DOHH2 (cell line): ENCODE measurements around the gene AKAP10.

Source experiments
- H3F3A ChIP-seq: fragments of 200-600 bp; sonication (generic), shearing (Covaris generic); 2 replicates; pipeline ENCODE4 v1.6.0; 2016; ENCODE audit warnings: antibody characterized with exemption, mild to moderate bottlenecking; ENCODE audit not compliant: control insufficient read depth, insufficient read depth
- H3K27ac ChIP-seq: fragments of 200-600 bp; sonication (generic); 2 replicates; pipeline ENCODE4 v1.5.1; 2014; ENCODE audit warnings: low read depth, mild to moderate bottlenecking, low read length, moderate library complexity
- H3K27me3 ChIP-seq: fragments of 200-600 bp; sonication (generic); 2 replicates; pipeline ENCODE4 v1.6.1; 2014; ENCODE audit warnings: mild to moderate bottlenecking, low read length, mixed read lengths; ENCODE audit not compliant: control insufficient read depth
- H3K36me3 ChIP-seq: fragments of 200-600 bp; sonication (generic); 2 replicates; pipeline ENCODE4 v1.6.1; 2014; ENCODE audit warnings: mild to moderate bottlenecking, low read length, moderate library complexity, mixed read lengths; ENCODE audit not compliant: control insufficient read depth
- H3K4me1 ChIP-seq: fragments of 200-600 bp; sonication (generic); 2 replicates; pipeline ENCODE4 v1.6.1; 2014; ENCODE audit warnings: mild to moderate bottlenecking, low read length, mixed read lengths; ENCODE audit not compliant: control insufficient read depth
- H3K4me2 ChIP-seq: fragments of 200-600 bp; sonication (generic); 2 replicates; pipeline ENCODE4 v1.6.0; 2014; ENCODE audit warnings: mild to moderate bottlenecking, low read length, moderate library complexity
- H3K4me3 ChIP-seq: fragments of 200-600 bp; sonication (generic); 2 replicates; pipeline ENCODE4 v1.5.1; 2014; ENCODE audit warnings: mild to moderate bottlenecking, low read length, mixed read lengths
- H3K79me2 ChIP-seq: fragments of 200-600 bp; sonication (generic); 2 replicates; pipeline ENCODE4 v1.6.1; 2014; ENCODE audit warnings: mild to moderate bottlenecking, low read length, mixed read lengths; ENCODE audit not compliant: control insufficient read depth
- H3K9me2 ChIP-seq: fragments of 200-600 bp; sonication (generic); replicated peaks from 2 replicates; pipeline ENCODE4 v1.6.1; 2014; ENCODE audit warnings: mild to moderate bottlenecking, low read length, mixed read lengths; ENCODE audit not compliant: control insufficient read depth
- H3K9me3 ChIP-seq: fragments of 200-600 bp; sonication (generic); 2 replicates; pipeline ENCODE4 v1.6.1; 2014; ENCODE audit warnings: antibody characterized with exemption, low read length, mixed read lengths; ENCODE audit not compliant: control insufficient read depth, insufficient read depth
- H4K20me1 ChIP-seq: fragments of 200-600 bp; sonication (generic); 2 replicates; pipeline ENCODE4 v1.6.0; 2014; ENCODE audit warnings: low read depth, mild to moderate bottlenecking, antibody characterized with exemption, low read length, moderate library complexity; ENCODE audit not compliant: control insufficient read depth, insufficient read depth
- EZH2phosphoT487 ChIP-seq: fragments of 200-600 bp; sonication (generic); IDR thresholded peaks from 2 replicates; pipeline ENCODE4 v1.6.1; 2017; ENCODE audit warnings: borderline replicate concordance, mild to moderate bottlenecking, antibody characterized with exemption, low read length, moderate library complexity, mixed read lengths
- TF ChIP-seq, protein P1 (sequence below): fragments of 200-600 bp; sonication (generic); IDR thresholded peaks from one replicate; pipeline ENCODE4 v1.5.1; 2014; ENCODE audit warnings: antibody characterized with exemption, mild to moderate bottlenecking, low read depth, low read length; ENCODE audit not compliant: poor library complexity, severe bottlenecking

Gene AKAP10

DNA sequence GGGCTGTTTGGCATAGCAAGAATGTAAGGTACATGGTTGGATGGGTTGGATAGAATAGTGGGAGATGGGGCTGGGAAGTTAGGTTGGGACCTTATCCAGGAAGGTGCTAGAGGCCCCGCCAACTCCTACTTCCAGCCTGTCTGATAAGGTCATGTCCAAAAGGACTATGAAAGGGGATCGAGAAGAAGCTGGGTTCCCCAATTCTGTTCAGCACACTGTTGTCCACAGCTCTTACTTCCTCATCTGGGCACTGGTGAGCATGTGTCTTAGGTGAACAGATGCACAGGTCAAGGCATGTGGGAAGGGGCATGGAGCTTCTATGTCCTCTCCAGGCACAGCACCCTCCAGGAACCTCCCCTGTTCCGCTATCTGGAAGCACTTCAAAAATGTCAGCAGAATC, 104.3 kb downstream of the AKAP10 start:
- H3K27ac ChIP-seq = no peak overlapping the region
- no peaks in the 10 kb centered on the region for H3K79me2 ChIP-seq
- TF ChIP-seq EZH2phosphoT487 = no peak
- TF ChIP-seq, protein P1, sequence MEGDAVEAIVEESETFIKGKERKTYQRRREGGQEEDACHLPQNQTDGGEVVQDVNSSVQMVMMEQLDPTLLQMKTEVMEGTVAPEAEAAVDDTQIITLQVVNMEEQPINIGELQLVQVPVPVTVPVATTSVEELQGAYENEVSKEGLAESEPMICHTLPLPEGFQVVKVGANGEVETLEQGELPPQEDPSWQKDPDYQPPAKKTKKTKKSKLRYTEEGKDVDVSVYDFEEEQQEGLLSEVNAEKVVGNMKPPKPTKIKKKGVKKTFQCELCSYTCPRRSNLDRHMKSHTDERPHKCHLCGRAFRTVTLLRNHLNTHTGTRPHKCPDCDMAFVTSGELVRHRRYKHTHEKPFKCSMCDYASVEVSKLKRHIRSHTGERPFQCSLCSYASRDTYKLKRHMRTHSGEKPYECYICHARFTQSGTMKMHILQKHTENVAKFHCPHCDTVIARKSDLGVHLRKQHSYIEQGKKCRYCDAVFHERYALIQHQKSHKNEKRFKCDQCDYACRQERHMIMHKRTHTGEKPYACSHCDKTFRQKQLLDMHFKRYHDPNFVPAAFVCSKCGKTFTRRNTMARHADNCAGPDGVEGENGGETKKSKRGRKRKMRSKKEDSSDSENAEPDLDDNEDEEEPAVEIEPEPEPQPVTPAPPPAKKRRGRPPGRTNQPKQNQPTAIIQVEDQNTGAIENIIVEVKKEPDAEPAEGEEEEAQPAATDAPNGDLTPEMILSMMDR = no peak

DNA sequence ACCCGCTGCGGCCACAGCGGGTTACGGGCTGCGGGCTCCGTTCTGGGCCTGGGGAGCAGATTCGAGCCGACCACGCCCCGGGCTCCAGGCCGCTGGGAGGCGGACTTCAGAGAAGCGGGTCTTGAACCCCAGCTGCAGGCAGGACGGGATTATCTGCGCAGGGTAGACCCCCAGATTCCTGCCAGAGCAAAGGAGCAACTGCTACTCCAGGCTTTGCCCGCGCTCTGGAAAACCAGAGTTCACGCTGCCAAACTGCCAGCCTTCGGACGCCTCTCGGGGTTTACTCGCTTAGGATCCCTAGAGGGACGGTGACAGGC, 109.6 kb downstream of the AKAP10 start:
- H3K27ac ChIP-seq = no peak overlapping the region

More for the DNA sequence above, 104.3 kb downstream of the AKAP10 start:
- Histone ChIP-seq H3K9me3 (no peaks in the 10 kb centered on the region), H3K4me2 (no peak overlapping the region), H3K27me3 (peaks cover 8% of the 10 kb centered on the region; the same call in 1 of the 2 replicates), H3K4me1 (no peaks in the 10 kb centered on the region), H3F3A (no peaks in the 10 kb centered on the region), H4K20me1 (no peaks in the 10 kb centered on the region), H3K9me2 (no peaks in the 10 kb centered on the region), H3K4me3 (no peak overlapping the region), H3K36me3 (no peaks in the 10 kb centered on the region)

DNA sequence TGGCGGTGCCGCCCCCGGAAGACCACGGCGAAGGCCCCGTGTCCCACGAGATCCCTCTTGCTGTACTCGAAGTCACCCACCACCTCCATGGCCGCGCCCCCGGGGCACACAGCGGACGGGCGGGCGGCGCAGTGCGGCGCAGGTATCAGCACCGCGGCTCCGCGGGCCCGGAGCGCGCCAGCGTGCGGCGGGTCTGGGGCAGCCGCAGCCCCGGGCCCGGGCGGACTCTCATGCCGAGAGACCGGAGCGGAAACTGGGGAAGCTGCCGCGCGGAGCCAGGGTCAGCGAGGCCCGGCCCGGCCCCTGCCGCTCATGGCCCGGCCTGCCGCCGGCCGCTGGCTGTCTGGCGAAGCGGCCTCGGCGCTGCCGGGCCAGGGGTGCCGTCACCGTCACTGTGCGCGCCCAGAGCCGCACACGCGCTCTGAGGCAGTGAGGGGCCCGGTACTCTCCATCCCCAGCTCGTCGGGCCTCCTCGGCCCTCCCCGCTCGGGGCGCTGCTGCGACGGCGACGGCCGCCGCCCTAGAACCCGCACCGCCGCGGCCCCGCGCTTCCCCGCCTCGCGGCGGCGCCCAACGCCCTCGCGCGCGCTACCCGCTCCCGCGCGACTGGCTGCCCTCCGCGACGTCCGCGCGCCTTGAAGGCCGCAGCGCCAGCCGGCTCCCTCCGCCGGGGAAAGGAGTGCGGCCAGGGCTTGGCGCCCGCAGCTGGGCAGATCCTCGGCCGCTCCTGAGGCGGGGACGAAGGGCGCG, 110.1 kb downstream of the AKAP10 start, which contains the start of gene ULK2:
TSS of gene ULK2 (minus strand) at position 608 of the 750 bp plus-strand sequence. CDS start at position 89, 519 bp downstream.
- Histone ChIP-seq H3K27ac (no peak within 1 kb of the TSS), H3K4me1 (no peaks in the 10 kb centered on the region), H3K79me2 (no peaks in the 10 kb centered on the region), H3K4me2 (peak within 1 kb of the TSS; percentile 14; the same call in 1 of the 2 replicates), H3K4me3 (no peak within 1 kb of the TSS), H4K20me1 (no peaks in the 10 kb centered on the region), H3K36me3 (no peaks in the 10 kb centered on the region), H3K9me3 (no peaks in the 10 kb centered on the region), H3F3A (no peaks in the 10 kb centered on the region), H3K9me2 (no peaks in the 10 kb centered on the region), H3K27me3 (peaks cover 14% of the 10 kb centered on the region)
- TF ChIP-seq, protein P1 = no peak
- TF ChIP-seq EZH2phosphoT487 = peak; percentile 86; the same call in 1 of the 2 replicates

More for the DNA sequence above, 109.6 kb downstream of the AKAP10 start:
- H3K36me3 ChIP-seq = no peaks in the 10 kb centered on the region
- H3K4me1 ChIP-seq = no peaks in the 10 kb centered on the region
- H3K9me3 ChIP-seq = no peaks in the 10 kb centered on the region
- TF ChIP-seq EZH2phosphoT487 = no peak
- TF ChIP-seq, protein P1 = no peak
- H3K4me3 ChIP-seq = no peak overlapping the region
- peaks cover 14% of the 10 kb centered on the region for H3K27me3 ChIP-seq
- H3K4me2 ChIP-seq = no peak overlapping the region
- no peaks in the 10 kb centered on the region for H3K9me2 ChIP-seq
- H4K20me1 ChIP-seq = no peaks in the 10 kb centered on the region
- no peaks in the 10 kb centered on the region for H3K79me2 ChIP-seq
- no peaks in the 10 kb centered on the region for H3F3A ChIP-seq
